Retina (tissue), 1 donor: ENCODE measurements around the gene PRAMEF12.
"Not testable (repeated sequence)": the region's sequence is repeated elsewhere in the genome, so short reads cannot be mapped to it uniquely, and the experiment has no call there.

Experiments used
- DNase-seq: peaks from one replicate; pipeline ENCODE4 v3.0.0-alpha.2; 2016

PRAMEF12 gene

GRCh38 chr1:12773438-12773837 lies at the start of gene PRAMEF12:
TSS of gene PRAMEF12 (plus strand) at chr1:12773738. CDS start at chr1:12774868, 1,130 bp downstream.
- DNase-seq = no peak

DNA sequence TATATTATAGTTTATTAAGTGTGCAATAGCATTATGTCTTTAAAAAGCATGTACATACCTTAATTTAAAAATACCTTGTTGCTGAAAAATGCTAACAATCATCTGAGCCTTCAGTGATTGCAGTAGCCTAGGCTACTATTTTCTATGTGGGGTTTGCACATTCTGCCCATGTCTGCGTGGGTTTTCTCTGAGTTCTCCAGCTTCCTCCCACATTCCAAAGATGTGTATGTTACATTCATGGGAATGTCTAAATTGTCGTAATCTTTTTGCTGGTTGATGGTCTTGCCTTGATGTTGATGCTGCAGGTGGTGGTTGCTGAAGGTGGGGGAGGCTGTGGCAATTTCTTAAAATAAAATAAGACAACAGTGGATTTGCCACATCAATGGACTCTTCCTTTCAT lies 45.1 kb upstream of the PRAMEF12 start:
- no peak for DNase-seq

- DNase-seq = no peak
Observed at GRCh38 chr1:12730156-12730555, 43.4 kb upstream of the PRAMEF12 start.

- not testable (repeated sequence) for DNase-seq
Observed at GRCh38 chr1:12731084-12731483, 42.5 kb upstream of the PRAMEF12 start.

DNA sequence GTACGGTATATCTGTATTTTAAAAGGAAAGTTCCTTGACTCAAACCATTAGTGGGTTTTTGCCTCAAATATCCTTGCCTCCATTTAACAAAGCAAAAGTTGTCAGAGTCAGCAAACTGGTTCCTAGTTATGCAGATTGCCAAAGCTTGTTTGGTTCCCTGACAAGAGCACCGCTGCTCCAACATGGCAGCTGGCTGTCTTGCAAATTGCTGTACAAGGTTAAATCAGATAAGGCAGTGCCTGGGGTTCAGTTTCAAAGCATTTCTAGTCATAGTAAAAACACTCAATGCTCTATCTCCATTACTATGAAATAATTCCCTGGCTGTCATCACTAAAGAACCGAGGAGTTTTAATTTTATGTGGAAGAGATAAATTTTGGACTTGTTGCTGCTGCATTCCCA lies 38.9 kb upstream of the PRAMEF12 start:
- no peak for DNase-seq

DNA sequence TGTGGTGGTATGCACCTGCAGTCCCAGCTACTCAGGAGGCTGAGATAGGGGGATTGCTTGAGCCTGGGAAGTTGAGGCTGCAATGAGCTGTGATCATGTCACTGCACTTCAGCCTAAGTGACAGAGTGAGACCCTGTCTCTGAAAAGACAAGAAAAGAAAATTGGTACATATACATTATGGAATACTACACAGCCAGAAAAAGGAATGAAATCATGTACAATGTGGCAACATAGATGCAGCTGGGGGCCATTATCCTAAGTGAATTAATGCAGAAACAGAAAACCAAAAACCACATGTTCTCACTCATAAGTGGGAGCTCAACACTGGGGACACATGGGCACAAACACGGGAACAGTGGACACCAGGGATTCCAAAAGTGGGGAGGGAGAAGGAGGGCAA lies 34.6 kb upstream of the PRAMEF12 start:
- DNase-seq = no peak

DNA sequence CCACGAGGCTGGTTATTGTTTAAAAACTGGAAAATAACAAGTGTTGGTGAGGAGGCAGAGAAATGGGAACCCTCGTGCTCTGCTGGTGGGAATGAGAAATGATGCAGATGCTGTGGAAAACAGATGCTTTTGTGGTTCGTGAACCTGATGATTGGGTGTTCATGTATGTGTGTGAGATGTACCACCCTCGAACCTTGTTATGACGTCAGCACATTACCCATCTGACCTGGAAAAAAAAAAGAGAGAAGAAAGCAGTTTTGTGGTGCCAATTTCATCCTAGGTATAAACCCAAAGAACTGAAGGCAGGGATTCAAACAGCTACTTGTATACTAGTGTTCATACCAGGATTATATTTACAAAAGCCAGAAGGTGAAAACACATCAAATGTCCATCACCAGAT lies 33.9 kb upstream of the PRAMEF12 start:
- no peak for DNase-seq

GRCh38 chr1:12741946-12742345 lies 31.6 kb upstream of the PRAMEF12 start:
- DNase-seq = no peak

DNA sequence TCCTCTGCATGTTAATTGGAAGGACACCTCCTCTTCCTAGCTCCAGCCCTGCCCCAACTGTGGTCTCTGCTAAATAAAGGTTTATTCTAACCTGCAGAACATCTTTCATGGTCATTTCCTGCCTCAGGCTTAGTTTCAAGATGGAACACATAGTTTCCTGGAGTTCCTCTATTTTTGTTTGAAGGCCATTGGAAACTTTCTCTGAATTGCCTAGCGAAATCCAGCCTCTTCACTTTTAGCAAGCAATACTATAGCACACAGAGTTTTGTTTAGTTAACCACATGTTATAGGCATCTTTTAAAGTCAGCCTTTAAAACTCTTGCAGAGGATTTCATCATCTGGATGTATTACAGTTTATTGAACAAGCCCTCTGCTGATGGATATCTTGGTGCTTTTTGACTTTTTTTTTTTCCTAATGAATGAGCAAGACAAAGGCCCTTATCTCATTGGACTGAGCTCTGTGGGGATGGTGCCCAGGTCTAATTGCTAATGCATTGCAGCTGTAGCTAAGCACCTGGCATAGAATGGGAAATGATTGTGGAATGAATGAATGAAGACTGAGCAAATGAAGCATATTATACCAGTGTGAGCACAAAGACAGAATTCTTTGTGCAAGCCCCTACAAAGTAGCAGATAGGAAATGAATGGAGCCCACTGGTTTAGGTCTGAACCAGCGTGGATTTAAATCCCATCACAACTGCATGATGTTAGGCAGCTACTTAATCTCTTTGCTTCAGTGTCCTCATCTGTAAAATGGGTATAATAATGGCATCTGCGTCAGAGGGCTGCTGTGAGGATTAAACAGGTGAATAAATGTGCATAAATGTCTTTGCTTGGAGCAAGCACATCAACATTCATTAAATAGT lies 28.2 kb upstream of the PRAMEF12 start:
- no peak for DNase-seq

GRCh38 chr1:12745992-12746323 lies 27.6 kb upstream of the PRAMEF12 start, which contains the start of gene CFAP107:
TSS of gene CFAP107 (plus strand) at chr1:12746200. CDS start at chr1:12746431, 231 bp downstream.
- no peak for DNase-seq

- DNase-seq = no peak
Observed at GRCh38 chr1:12748778-12749355, 24.7 kb upstream of the PRAMEF12 start.

DNA sequence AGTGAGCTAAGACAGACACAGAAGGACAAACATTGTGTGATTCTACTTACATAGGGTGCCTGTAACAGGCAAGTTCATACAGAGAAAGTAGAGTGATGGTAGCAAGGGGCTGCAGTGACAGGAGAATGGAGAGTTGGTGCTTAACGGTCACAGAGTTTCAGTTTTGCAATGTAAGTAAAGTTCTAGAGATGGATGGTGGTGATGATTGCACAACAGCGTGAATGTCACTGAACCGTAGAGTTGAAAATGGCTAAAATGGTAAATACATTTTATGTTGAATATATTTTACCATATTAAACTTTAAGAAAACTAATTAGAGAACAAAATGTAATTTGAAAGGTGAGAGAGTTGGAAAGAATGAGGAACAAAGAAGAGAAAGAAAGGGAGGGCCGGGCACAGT lies 18.8 kb upstream of the PRAMEF12 start:
- DNase-seq = no peak

- DNase-seq = no peak
Observed at GRCh38 chr1:12756273-12756672, 17.3 kb upstream of the PRAMEF12 start.

GRCh38 chr1:12756768-12757413 lies 16.6 kb upstream of the PRAMEF12 start:
- DNase-seq = no peak

- DNase-seq = no peak
Observed at GRCh38 chr1:12757836-12758235, 15.7 kb upstream of the PRAMEF12 start.

GRCh38 chr1:12760256-12760795 lies 13.2 kb upstream of the PRAMEF12 start:
- no peak for DNase-seq

- no peak for DNase-seq
Observed at GRCh38 chr1:12761781-12762180, 11.8 kb upstream of the PRAMEF12 start.

GRCh38 chr1:12762766-12763165 lies 10.8 kb upstream of the PRAMEF12 start:
- no peak for DNase-seq

DNA sequence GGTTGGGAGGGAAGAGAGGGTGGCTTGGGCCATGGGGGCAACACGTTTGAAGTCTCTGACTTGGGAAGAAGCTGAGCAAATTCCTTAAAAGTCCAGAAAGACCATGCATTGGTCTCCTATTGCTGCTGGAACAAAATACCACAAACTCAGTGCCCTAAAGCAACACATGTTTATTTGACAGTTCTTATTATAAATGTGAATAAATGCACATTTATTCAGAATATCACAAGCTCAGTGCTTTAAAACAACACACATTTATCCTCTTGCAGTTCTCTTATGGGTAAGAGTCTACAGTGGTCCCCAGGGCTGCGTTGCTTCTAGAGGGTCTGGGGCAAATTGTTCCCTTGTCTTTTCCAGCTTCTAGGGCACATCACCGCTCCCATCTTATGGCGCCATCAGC lies 10.1 kb upstream of the PRAMEF12 start:
- no peak for DNase-seq

DNA sequence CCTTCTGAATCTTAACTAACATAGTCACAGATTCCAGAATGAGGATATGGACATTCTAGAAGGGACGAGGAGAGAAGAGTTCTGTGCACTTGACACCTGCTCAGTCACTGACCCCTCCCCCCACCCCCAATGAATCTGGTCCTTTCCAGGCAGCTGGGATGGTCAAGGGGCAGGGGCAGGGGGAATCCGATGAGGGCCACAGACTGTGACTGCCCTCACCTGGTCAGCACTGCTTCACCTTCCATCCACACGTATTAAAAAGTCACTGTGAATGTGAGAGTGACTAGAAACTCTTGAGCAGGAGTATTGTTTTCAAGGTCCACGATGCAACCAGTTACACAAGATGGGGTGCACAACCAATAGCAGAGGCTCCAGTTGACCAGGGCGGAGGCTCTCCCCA lies 9.5 kb upstream of the PRAMEF12 start:
- no peak for DNase-seq

GRCh38 chr1:12769031-12769430 lies 4.5 kb upstream of the PRAMEF12 start:
- no peak for DNase-seq

DNA sequence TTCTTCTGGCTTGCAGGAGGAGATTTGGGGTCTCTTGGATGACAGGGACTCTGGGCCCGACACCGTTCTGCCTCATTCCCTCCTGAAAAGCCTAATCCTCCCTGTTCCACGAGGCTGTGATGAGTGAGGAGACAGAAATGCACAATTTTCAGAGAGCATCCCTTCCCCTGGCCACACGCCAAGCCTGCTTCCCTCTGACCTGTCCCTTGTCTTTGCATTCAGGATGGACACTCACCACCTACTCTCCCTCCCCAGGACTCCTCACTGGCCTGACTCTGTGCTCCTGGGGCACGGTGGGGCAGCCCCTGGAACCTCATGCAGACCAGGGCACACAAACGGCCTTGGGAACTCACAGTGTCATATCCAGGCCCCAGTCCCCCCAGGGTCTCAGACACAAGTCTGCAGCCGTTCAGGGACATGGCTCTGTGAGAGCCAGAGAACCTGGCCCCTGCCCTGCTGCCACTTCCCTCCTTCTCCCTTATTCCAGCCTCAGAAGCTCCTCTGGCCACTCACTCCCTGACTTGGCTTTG lies 3.5 kb upstream of the PRAMEF12 start:
- no peak for DNase-seq

- no peak for DNase-seq
Observed at GRCh38 chr1:12770620-12771019, 2.9 kb upstream of the PRAMEF12 start.

- DNase-seq = no peak
Observed at GRCh38 chr1:12771186-12771585, 2.4 kb upstream of the PRAMEF12 start.
